Measurements from ENCODE around the gene SMYD3.

The SMYD3 gene

DNA sequence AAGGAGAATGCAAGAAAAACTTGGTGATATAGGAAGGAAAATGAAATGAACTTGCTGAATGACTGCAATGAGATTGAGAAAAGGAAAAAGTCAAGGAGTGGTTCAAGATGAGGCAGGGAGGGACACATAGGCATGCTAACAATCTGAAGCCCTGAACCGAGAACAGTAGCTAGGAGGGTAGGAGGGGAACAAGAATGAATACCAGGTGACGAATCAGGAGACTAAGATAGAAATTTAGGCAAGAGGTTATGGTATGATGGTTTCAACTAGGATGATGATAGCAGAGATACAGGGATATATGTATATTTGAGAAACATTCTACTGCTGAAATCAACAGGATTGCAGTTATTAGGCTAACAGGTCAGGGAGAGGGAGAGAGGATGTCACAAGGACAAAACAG, 44.1 kb downstream of the SMYD3 start:
- Histone ChIP-seq H2AFZ (ENCODE audit: low read depth, low read length, severe bottlenecking) (no peak overlapping the region), H3F3A (ENCODE audit: insufficient read depth) (no peaks in the 10 kb centered on the region), H3K79me2 (ENCODE audit: insufficient read depth, low read length) (peaks cover 10% of the 10 kb centered on the region; the same call in 1 of the 2 replicates), H3K9me2 (replicated peaks; ENCODE audit: insufficient read depth, low read length) (no peaks in the 10 kb centered on the region), H4K20me1 (ENCODE audit: low read depth, low read length) (no peaks in the 10 kb centered on the region; the same call in 1 of the 2 replicates), H3K4me3 (ENCODE audit: insufficient read depth, low read length, poor library complexity, severe bottlenecking) (no peak overlapping the region), H3K4me2 (ENCODE audit: low read depth, low read length, poor library complexity, severe bottlenecking) (no peak overlapping the region), H3K27me3 (ENCODE audit: low read length) (no peaks in the 10 kb centered on the region), H3K9me3 (ENCODE audit: insufficient read depth, low read length) (no peaks in the 10 kb centered on the region), H3K27ac (ENCODE audit: low read depth, low read length) (no peak overlapping the region), H3K9ac (ENCODE audit: low read length) (no peak overlapping the region), H3K36me3 (ENCODE audit: low read length) (no peaks in the 10 kb centered on the region)
- TF ChIP-seq EZH2phosphoT487 (conservative IDR thresholded peaks at IDR 0.05; ENCODE audit: low read length): no peak
- TF ChIP-seq, protein P1, sequence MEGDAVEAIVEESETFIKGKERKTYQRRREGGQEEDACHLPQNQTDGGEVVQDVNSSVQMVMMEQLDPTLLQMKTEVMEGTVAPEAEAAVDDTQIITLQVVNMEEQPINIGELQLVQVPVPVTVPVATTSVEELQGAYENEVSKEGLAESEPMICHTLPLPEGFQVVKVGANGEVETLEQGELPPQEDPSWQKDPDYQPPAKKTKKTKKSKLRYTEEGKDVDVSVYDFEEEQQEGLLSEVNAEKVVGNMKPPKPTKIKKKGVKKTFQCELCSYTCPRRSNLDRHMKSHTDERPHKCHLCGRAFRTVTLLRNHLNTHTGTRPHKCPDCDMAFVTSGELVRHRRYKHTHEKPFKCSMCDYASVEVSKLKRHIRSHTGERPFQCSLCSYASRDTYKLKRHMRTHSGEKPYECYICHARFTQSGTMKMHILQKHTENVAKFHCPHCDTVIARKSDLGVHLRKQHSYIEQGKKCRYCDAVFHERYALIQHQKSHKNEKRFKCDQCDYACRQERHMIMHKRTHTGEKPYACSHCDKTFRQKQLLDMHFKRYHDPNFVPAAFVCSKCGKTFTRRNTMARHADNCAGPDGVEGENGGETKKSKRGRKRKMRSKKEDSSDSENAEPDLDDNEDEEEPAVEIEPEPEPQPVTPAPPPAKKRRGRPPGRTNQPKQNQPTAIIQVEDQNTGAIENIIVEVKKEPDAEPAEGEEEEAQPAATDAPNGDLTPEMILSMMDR (IDR thresholded peaks at IDR 0.05; ENCODE audit: insufficient read depth, low read length, poor library complexity, severe bottlenecking): no peak

DNA sequence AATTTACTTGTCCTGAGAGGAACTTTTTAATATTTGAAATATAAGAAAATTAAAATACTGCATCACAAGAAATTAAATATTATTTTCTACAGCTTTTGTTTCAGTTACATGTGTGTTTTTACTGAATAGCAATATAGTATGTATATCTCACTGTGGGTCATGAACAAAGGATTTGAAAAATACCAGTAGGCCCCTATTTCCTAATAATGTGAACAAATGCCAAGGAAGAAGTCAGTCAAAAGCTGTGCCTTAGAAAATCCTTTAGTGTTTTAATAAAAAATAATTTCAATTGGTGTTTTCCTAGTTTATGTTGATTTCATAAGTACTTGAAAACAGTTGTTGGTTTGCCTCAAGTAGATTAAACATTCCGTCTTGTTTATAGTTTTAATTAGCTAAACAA, 46.7 kb downstream of the SMYD3 start:
- Histone ChIP-seq H4K20me1 (ENCODE audit: low read depth, low read length) (peaks cover under 1% of the 10 kb centered on the region; the same call in 1 of the 2 replicates), H3K27ac (ENCODE audit: low read depth, low read length) (no peak overlapping the region), H2AFZ (ENCODE audit: low read depth, low read length, severe bottlenecking) (no peak overlapping the region), H3K9me3 (ENCODE audit: insufficient read depth, low read length) (no peaks in the 10 kb centered on the region), H3F3A (ENCODE audit: insufficient read depth) (no peaks in the 10 kb centered on the region), H3K9ac (ENCODE audit: low read length) (no peak overlapping the region), H3K9me2 (replicated peaks; ENCODE audit: insufficient read depth, low read length) (no peaks in the 10 kb centered on the region), H3K36me3 (ENCODE audit: low read length) (no peaks in the 10 kb centered on the region), H3K79me2 (ENCODE audit: insufficient read depth, low read length) (peaks cover 12% of the 10 kb centered on the region; the same call in 1 of the 2 replicates), H3K27me3 (ENCODE audit: low read length) (no peaks in the 10 kb centered on the region), H3K4me2 (ENCODE audit: low read depth, low read length, poor library complexity, severe bottlenecking) (no peak overlapping the region), H3K4me3 (ENCODE audit: insufficient read depth, low read length, poor library complexity, severe bottlenecking) (no peak overlapping the region)
- no peak for TF ChIP-seq EZH2phosphoT487 (conservative IDR thresholded peaks at IDR 0.05; ENCODE audit: low read length)
- TF ChIP-seq, protein P1 (IDR thresholded peaks at IDR 0.05; ENCODE audit: insufficient read depth, low read length, poor library complexity, severe bottlenecking): no peak

DNA sequence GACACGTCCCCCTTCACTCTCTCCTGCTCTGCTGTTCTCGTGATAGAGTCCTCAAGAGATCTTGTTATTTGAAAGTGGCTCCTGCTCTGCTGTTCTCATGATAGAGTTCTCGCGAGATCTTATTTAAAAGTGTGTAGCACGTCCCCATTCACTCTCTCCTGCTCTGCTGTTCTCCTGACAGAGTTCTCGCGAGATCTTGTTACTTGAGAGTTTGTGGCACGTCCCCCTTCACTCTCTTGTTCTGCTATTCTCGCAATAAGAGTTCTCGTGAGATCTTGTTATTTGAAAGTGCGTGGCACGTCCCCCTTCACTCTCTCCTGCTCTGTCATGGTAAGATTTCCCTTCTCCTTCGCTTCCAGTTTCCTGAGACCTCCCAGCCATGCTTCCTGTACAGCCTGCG, 47.9 kb downstream of the SMYD3 start:
- H3K79me2 ChIP-seq (ENCODE audit: insufficient read depth, low read length): peaks cover 12% of the 10 kb centered on the region; the same call in 1 of the 2 replicates

More for the DNA sequence above, 47.9 kb downstream of the SMYD3 start:
- Histone ChIP-seq H3K9me3 (ENCODE audit: insufficient read depth, low read length) (no peaks in the 10 kb centered on the region), H3K27me3 (ENCODE audit: low read length) (no peaks in the 10 kb centered on the region), H3K36me3 (ENCODE audit: low read length) (no peaks in the 10 kb centered on the region), H3K27ac (ENCODE audit: low read depth, low read length) (no peak overlapping the region), H4K20me1 (ENCODE audit: low read depth, low read length) (peaks cover 7% of the 10 kb centered on the region; the same call in 1 of the 2 replicates), H3K9me2 (replicated peaks; ENCODE audit: insufficient read depth, low read length) (no peaks in the 10 kb centered on the region), H3K9ac (ENCODE audit: low read length) (no peak overlapping the region), H3K4me2 (ENCODE audit: low read depth, low read length, poor library complexity, severe bottlenecking) (no peak overlapping the region), H3K4me3 (ENCODE audit: insufficient read depth, low read length, poor library complexity, severe bottlenecking) (no peak overlapping the region), H3F3A (ENCODE audit: insufficient read depth) (no peaks in the 10 kb centered on the region), H2AFZ (ENCODE audit: low read depth, low read length, severe bottlenecking) (no peak overlapping the region)
- TF ChIP-seq EZH2phosphoT487 (conservative IDR thresholded peaks at IDR 0.05; ENCODE audit: low read length): no peak
- TF ChIP-seq, protein P1 (IDR thresholded peaks at IDR 0.05; ENCODE audit: insufficient read depth, low read length, poor library complexity, severe bottlenecking): no peak
